Upper lobe of right lung (tissue), 1 donor: ENCODE measurements around the gene RETREG2. TPM values are rescaled to one million over a fixed set of nuclear protein-coding genes. Genes with fewer than 3 reads are reported as not detected.

Experiments
- ATAC-seq: fragments of 200-7000 bp; cut with Tn5 transposase; one replicate; pipeline ENCODE4 v1.9.1; 2020; ENCODE audit warnings: mild to moderate bottlenecking, moderate library complexity
- DNase-seq: peaks from one replicate; pipeline ENCODE4 v3.0.0-alpha.2; 2020
- H3K27ac ChIP-seq: fragments of 200-600 bp; one replicate; pipeline ENCODE4 v1.8.0; 2022
- H3K27me3 ChIP-seq: fragments of 200-600 bp; one replicate; pipeline ENCODE4 v1.8.0; 2022; ENCODE audit warnings: mild to moderate bottlenecking
- H3K36me3 ChIP-seq: fragments of 200-600 bp; one replicate; pipeline ENCODE4 v1.8.0; 2022
- H3K4me1 ChIP-seq: fragments of 200-600 bp; one replicate; pipeline ENCODE4 v1.8.0; 2022
- H3K4me3 ChIP-seq: fragments of 200-600 bp; one replicate; pipeline ENCODE4 v1.8.0; 2022; ENCODE audit warnings: mild to moderate bottlenecking
- H3K9me3 ChIP-seq: fragments of 200-600 bp; one replicate; pipeline ENCODE4 v1.8.0; 2022
- intact Hi-C: fragments of 100-400 bp; cut with DNase I; formaldehyde crosslinking; loops from one replicate; pipeline ENCODE4 v1.11.0; 2022
- total RNA-seq: library from RNA; stranded (reverse); fragmentation: NEBNext Ultra II Directional; extraction: Animal tissue kit (Norgen Biotek cat#: 25700); gene quantifications from one replicate; pipeline ENCODE4 v1.2.1, GENCODE V29; 2021
- TF ChIP-seq, protein P1 (sequence below): fragments of 200-600 bp; IDR thresholded peaks from one replicate; pipeline ENCODE4 v1.8.0; 2022; ENCODE audit warnings: antibody characterized with exemption
- donor health status: DM: no; HTN: yes; CAD: no; lungs with severe emphysema.

Gene RETREG2
- total RNA-seq, 1 donor from 2014 or later: 79.8 TPM

DNA sequence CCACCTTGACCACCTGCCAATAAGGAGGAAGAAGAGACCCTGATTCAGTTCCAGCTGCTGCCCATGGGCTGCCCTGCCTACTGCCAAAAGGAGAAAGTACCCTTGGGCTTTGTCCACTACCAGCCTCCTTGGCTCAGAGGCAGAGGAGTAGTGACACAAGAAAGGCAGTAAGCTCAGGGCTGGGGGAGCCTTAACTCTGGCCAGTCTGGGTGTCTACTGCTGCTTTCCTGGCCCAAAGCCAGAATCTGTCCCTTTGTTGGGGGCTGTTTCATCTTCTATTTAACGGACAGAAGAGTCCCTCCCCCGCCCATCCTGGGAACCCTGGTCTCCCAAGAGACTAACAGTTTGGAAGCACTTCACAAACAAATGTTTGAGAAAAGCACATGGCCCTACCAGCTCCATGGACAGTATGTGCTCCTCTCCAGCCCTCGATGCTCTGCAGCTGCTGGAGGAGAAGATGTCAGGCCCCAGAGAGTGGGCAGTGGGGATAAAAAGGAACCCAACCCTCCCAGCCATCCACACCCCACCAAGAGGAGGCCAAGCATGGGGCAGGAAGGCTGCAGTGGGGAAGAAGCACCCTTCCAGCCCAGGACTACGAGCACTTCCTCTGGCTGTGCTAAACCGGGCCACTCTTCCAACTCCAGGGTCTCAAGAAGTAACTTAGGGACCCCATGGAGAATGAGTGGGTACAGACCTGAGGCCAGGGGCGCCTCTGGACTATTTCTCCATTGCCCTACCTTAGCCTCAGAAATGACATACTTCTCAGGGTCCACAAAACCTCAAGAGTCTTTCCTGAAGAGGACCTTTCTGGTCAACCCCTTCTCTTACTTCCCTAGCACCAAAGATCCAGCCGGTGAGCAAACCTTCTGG, 50.2 kb downstream of the RETREG2 start:
- Histone ChIP-seq H3K27ac (peak overlapping the region; percentile 88), H3K36me3 (peaks cover 57% of the 10 kb centered on the region), H3K9me3 (no peaks in the 10 kb centered on the region), H3K27me3 (no peaks in the 10 kb centered on the region), H3K4me1 (peaks cover 27% of the 10 kb centered on the region), H3K4me3 (peak overlapping the region; percentile 74)
- DNase-seq (no peak), ATAC-seq (no peak)
- TF ChIP-seq, protein P1, sequence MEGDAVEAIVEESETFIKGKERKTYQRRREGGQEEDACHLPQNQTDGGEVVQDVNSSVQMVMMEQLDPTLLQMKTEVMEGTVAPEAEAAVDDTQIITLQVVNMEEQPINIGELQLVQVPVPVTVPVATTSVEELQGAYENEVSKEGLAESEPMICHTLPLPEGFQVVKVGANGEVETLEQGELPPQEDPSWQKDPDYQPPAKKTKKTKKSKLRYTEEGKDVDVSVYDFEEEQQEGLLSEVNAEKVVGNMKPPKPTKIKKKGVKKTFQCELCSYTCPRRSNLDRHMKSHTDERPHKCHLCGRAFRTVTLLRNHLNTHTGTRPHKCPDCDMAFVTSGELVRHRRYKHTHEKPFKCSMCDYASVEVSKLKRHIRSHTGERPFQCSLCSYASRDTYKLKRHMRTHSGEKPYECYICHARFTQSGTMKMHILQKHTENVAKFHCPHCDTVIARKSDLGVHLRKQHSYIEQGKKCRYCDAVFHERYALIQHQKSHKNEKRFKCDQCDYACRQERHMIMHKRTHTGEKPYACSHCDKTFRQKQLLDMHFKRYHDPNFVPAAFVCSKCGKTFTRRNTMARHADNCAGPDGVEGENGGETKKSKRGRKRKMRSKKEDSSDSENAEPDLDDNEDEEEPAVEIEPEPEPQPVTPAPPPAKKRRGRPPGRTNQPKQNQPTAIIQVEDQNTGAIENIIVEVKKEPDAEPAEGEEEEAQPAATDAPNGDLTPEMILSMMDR: no peak
- intact Hi-C loops: loop anchor here (10.0 kb wide), 1 partner anchor 53 kb away; the partner anchor contains the start of genes CNPPD1, RETREG2 and SLC23A3

DNA sequence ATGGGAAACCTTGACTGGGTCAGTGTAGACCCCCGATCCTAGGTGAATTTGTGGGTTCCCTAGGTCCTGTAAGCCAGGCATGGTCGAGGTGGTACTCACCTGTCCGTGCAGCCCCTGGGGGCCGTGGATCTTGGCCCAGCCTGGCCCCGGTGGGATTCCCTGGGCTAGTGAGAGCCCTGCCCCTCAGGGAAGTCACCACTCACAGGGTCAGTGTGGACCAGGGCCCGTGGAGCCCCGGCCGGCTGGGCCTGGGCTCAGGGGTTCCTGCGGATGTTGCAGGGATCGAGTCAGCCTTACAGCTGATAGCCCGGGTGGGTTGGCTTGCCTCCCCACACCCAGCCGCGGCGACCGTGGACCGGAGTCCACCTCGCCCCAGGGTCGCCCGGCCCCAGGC, 50.8 kb downstream of the RETREG2 start:
- H3K4me1 ChIP-seq: peaks cover 27% of the 10 kb centered on the region
- DNase-seq (no peak), ATAC-seq (peak; percentile 5)
- TF ChIP-seq, protein P1: no peak
- H3K27ac ChIP-seq: peak overlapping the region; percentile 88
- H3K9me3 ChIP-seq: no peaks in the 10 kb centered on the region
- H3K27me3 ChIP-seq: no peaks in the 10 kb centered on the region
- H3K36me3 ChIP-seq: peaks cover 57% of the 10 kb centered on the region
- intact Hi-C loops: loop anchor here (10.0 kb wide), 1 partner anchor 54 kb away; the partner anchor contains the start of genes CNPPD1, RETREG2 and SLC23A3
- peak overlapping the region; percentile 74 for H3K4me3 ChIP-seq

DNA sequence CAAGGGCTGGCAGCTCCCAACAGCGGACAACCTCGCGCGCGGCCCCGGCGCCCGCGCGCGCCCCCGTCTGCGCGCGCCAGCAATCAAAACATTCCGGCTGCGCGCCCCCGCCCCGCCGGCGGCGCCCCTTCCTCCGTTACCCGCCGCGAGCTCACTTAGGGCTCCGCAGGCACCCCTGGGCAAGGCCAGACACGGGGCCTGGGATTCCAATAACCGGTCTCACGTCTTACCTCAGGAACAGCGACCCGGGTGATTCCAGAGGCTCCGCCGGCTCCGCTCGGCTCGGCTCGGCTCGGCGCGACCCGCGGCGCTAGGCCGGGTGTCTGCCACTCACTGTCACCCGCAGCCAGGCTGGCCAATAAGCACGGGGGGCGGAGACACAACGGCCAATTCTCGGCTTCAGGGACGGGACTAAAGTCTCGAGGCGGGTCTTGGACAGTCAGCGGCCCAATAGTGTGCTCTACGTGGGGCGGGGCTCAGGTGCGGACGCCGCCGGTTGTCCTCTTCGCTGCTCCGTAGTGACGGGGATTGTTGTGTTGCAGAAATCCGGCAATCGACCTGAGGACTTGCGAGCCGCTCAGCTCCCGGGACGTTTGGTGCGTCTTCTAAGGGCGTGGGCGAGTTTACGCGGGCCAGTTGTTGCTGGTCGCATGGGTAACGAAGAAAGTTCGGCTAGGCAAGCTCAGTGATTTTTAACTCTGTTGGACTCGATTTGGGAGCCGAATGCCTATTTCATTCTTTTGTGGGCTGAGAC, 51.4 kb downstream of the RETREG2 start, which contains the start of the genes ANKZF1 and ATG9A:
Gene ANKZF1 (plus strand): TSS at position 502 of the 754 bp plus-strand sequence. CDS start 452 bp downstream, outside the sequence.
Gene ATG9A (minus strand): TSS at position 332 of the 754 bp plus-strand sequence. CDS start 1,612 bp downstream, outside the sequence.
- H3K4me1 ChIP-seq: peaks cover 27% of the 10 kb centered on the region
- intact Hi-C loops: loop anchor here (10.0 kb wide), 1 partner anchor 55 kb away; the partner anchor contains the start of genes CNPPD1, RETREG2 and SLC23A3
- ATAC-seq (peak; percentile 98), DNase-seq (peak; percentile 99)
- peak within 1 kb of the TSS; percentile 88 for H3K27ac ChIP-seq
- H3K36me3 ChIP-seq: peaks cover 57% of the 10 kb centered on the region
- H3K4me3 ChIP-seq: peak within 1 kb of the TSS; percentile 74
- no peaks in the 10 kb centered on the region for H3K27me3 ChIP-seq
- no peaks in the 10 kb centered on the region for H3K9me3 ChIP-seq
- TF ChIP-seq, protein P1: no peak

DNA sequence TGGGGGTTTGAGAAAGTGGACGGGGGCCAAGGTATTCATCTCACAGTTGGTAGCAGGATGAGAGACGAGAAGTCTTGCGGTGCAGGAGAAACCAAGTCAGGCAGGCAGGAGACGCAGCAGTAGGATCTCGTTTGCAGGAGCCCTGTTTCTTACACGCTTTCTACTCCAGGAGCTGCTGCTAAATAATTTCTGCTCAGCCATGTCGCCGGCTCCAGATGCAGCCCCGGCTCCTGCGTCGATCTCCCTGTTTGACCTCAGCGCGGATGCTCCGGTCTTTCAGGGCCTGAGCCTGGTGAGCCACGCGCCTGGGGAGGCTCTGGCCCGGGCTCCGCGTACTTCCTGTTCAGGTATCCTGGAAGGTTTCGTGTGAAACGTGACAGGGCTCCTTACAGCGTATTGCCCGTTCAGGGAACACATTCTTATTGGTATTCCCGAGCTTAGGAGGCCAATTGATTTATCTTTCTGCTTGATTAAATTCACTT, 52.0 kb downstream of the RETREG2 start:
- TF ChIP-seq, protein P1: no peak
- Histone ChIP-seq H3K27ac (peak overlapping the region; percentile 88), H3K36me3 (peaks cover 57% of the 10 kb centered on the region), H3K4me3 (peak overlapping the region; percentile 74), H3K4me1 (peaks cover 27% of the 10 kb centered on the region), H3K9me3 (no peaks in the 10 kb centered on the region), H3K27me3 (no peaks in the 10 kb centered on the region)
- intact Hi-C loops: no loop called here
- peak; percentile 25 for ATAC-seq
- DNase-seq: peak; percentile 77

DNA sequence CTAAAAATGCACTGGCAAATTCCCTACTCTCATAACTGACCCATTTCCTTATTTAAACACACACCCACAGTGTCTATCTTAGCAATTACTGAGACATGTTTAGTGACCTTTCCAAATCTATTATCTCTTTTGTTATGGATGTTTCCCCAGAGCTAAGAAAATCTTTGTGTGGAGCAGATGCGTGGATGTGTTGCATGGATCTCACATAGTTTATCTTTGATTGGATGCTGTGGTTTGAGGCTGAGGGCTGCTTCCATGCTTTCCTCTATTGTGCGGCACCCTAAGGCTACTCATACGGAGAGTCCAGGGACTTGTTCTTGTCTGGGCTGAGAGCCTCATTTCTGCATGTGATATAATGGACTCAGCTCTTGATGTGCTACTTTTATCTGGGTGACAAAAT, 56.3 kb downstream of the RETREG2 start:
- DNase-seq (no peak), ATAC-seq (no peak)
- intact Hi-C loops: no loop called here
- peaks cover 75% of the 10 kb centered on the region for H3K36me3 ChIP-seq
- H3K27me3 ChIP-seq: no peaks in the 10 kb centered on the region
- no peak overlapping the region for H3K4me3 ChIP-seq
- TF ChIP-seq, protein P1: no peak
- peaks cover 9% of the 10 kb centered on the region for H3K4me1 ChIP-seq
- H3K27ac ChIP-seq: no peak overlapping the region
- H3K9me3 ChIP-seq: no peaks in the 10 kb centered on the region
